ENCODE results near the gene FAM13B. TPM values are rescaled to one million over a fixed set of nuclear protein-coding genes. Genes with fewer than 3 reads are reported as not detected.

FAM13B gene
- polyA plus RNA-seq, 1 of the 3 experiments (the other 2 are of a cell fraction): 13.0 TPM

GRCh38 chr5:137937994-137938750 lies 94.7 kb downstream of the FAM13B start (continued):
- no peak for TF ChIP-seq POLR2AphosphoS5 (IDR thresholded peaks at IDR 0.05; ENCODE audit: low read depth, low read length)
- TF ChIP-seq IRF3 (IDR thresholded peaks at IDR 0.05; ENCODE audit: low read depth, low read length): no peak
- TF ChIP-seq FOXM1 (IDR thresholded peaks at IDR 0.05; ENCODE audit: low read depth): no peak
- TF ChIP-seq RFX5 (IDR thresholded peaks at IDR 0.05; ENCODE audit: low read length): no peak

GRCh38 chr5:137935694-137936093 lies 97.2 kb downstream of the FAM13B start:
- no peak overlapping the region for H3K9ac ChIP-seq
- peaks cover 39 to 54% of the 10 kb centered on the region in 2 experiments for H3K36me3 ChIP-seq (replicated peaks in 1 of 2; ENCODE audit: control insufficient read depth in 1 of 2, insufficient read depth in 2 of 2, low read length in 1 of 2)
- H3K4me3 ChIP-seq (ENCODE audit: low read depth in 2 of 2, low read length in 1 of 2): no peak overlapping the region
- no peak overlapping the region for H2AFZ ChIP-seq (ENCODE audit: low read depth)
- H3K4me1 ChIP-seq (ENCODE audit: control insufficient read depth in 1 of 2, insufficient read depth in 2 of 2, low read depth in 1 of 2, low read length in 1 of 2): peaks cover 7 to 9% of the 10 kb centered on the region in 2 experiments; a peak in 2 of 4 replicates
- H3F3A ChIP-seq (replicated peaks; ENCODE audit: insufficient read depth): peaks cover 9% of the 10 kb centered on the region
- ChIA-PET CTCF (interaction anchor here (1.1 to 1.9 kb wide), 3 partner anchors 11 to 157 kb away, joined by 3 to 6 read pairs (median 4); no protein-coding TSS in a partner anchor), POLR2A (no interaction called here)
- H3K27me3 ChIP-seq (ENCODE audit: insufficient read depth): no peaks in the 10 kb centered on the region
- no peaks in the 10 kb centered on the region for H4K20me1 ChIP-seq (ENCODE audit: insufficient read depth)
- H3K79me2 ChIP-seq (ENCODE audit: insufficient read depth): no peaks in the 10 kb centered on the region
- TF ChIP-seq MAX (IDR thresholded peaks at IDR 0.05; ENCODE audit: low read depth): no peak
- no peak for TF ChIP-seq POLR2AphosphoS5 (IDR thresholded peaks at IDR 0.05; ENCODE audit: low read depth, low read length)
- no peak for TF ChIP-seq NFIC (IDR thresholded peaks at IDR 0.05; ENCODE audit: borderline replicate concordance)
- H3K9me2 ChIP-seq: no peaks in the 10 kb centered on the region
- WGBS (ENCODE audit: low lambda C conversion rate): 86% methylated on average over 3 of the region's 3 CpGs
- 0 out of 4 replicates have a peak overlapping the region, but pooled peaks of 1 of the 2 experiments have one; percentile 16 for H3K27ac ChIP-seq (ENCODE audit: low read depth in 2 of 2, low read length in 1 of 2)
- no peak overlapping the region for H3K4me2 ChIP-seq
- H3K9me3 ChIP-seq: no peaks in the 10 kb centered on the region
- no peak for DNase-seq

GRCh38 chr5:137935190-137935589 lies 97.7 kb downstream of the FAM13B start:
- no peak overlapping the region for H3K4me2 ChIP-seq
- CTCF ChIA-PET: interaction anchor here (1.1 to 1.9 kb wide), 3 partner anchors 10 to 157 kb away, joined by 3 to 6 read pairs (median 4); no protein-coding TSS in a partner anchor
- peaks cover 35 to 50% of the 10 kb centered on the region in 2 experiments for H3K36me3 ChIP-seq (replicated peaks in 1 of 2; ENCODE audit: control insufficient read depth in 1 of 2, insufficient read depth in 2 of 2, low read length in 1 of 2)
- no peak for TF ChIP-seq GATA2 (CRISPR knock-in tag; IDR thresholded peaks at IDR 0.05)
- TF ChIP-seq USF2 (IDR thresholded peaks at IDR 0.05; ENCODE audit: borderline replicate concordance, low read depth, low read length): no peak
- TF ChIP-seq MXI1 (IDR thresholded peaks at IDR 0.05; ENCODE audit: low read depth, low read length): no peak
- no peak for TF ChIP-seq RCOR1 (IDR thresholded peaks at IDR 0.05; ENCODE audit: low read length)
- no peak for TF ChIP-seq MAX (IDR thresholded peaks at IDR 0.05; ENCODE audit: low read depth)
- TF ChIP-seq FOSL2 (IDR thresholded peaks at IDR 0.05; ENCODE audit: borderline replicate concordance, low read depth): no peak
- TF ChIP-seq FOXJ3 (CRISPR knock-in tag; IDR thresholded peaks at IDR 0.05): no peak
- TF ChIP-seq IRF3 (IDR thresholded peaks at IDR 0.05; ENCODE audit: low read depth, low read length): no peak
- TF ChIP-seq USF1 (IDR thresholded peaks at IDR 0.05; ENCODE audit: borderline replicate concordance, low read depth): no peak
- TF ChIP-seq GABPA (IDR thresholded peaks at IDR 0.05; ENCODE audit: low read depth): no peak
- TF ChIP-seq RAD21 (IDR thresholded peaks at IDR 0.05; ENCODE audit: low read length): no peak
- no peak for TF ChIP-seq TAF1 (IDR thresholded peaks at IDR 0.05; ENCODE audit: borderline replicate concordance, low read depth, low read length)
- no peak for TF ChIP-seq YY1 (IDR thresholded peaks at IDR 0.05; ENCODE audit: low read depth)
- TF ChIP-seq CHD2 (IDR thresholded peaks at IDR 0.05; ENCODE audit: low read length, partially characterized antibody): no peak
- TF ChIP-seq TCF12 (IDR thresholded peaks at IDR 0.05): no peak

More at GRCh38 chr5:137935190-137935589, 97.7 kb downstream of the FAM13B start:
- no peak for DNase-seq
- H3K27ac ChIP-seq (ENCODE audit: low read depth in 2 of 2, low read length in 1 of 2): peak overlapping the region in 1 of 2 experiments; percentile 16; a peak in 1 of 4 replicates
- POLR2A ChIA-PET: no interaction called here
- H2AFZ ChIP-seq (ENCODE audit: low read depth): no peak overlapping the region
- no peak overlapping the region for H3K9ac ChIP-seq
- no peaks in the 10 kb centered on the region for H3K79me2 ChIP-seq (ENCODE audit: insufficient read depth)
- no peaks in the 10 kb centered on the region for H4K20me1 ChIP-seq (ENCODE audit: insufficient read depth)
- peaks cover 9% of the 10 kb centered on the region for H3F3A ChIP-seq (replicated peaks; ENCODE audit: insufficient read depth)
- H3K4me1 ChIP-seq (ENCODE audit: control insufficient read depth in 1 of 2, insufficient read depth in 2 of 2, low read depth in 1 of 2, low read length in 1 of 2): peaks cover 7 to 9% of the 10 kb centered on the region in 2 experiments; a peak in 2 of 4 replicates
- no peaks in the 10 kb centered on the region for H3K9me3 ChIP-seq
- no peaks in the 10 kb centered on the region for H3K27me3 ChIP-seq (ENCODE audit: insufficient read depth)
- H3K9me2 ChIP-seq: no peaks in the 10 kb centered on the region
- WGBS (ENCODE audit: low lambda C conversion rate): 92% methylated on average over 1 of the region's 1 CpG
- no peak overlapping the region for H3K4me3 ChIP-seq (ENCODE audit: low read depth in 2 of 2, low read length in 1 of 2)

Measured in SK-N-SH (cell line).